HCT116 (cell line): Measurements from ENCODE around the gene TMEM74B. TPM values are rescaled to one million over a fixed set of nuclear protein-coding genes. Genes with fewer than 3 reads are reported as not detected.

Experiments
- ATAC-seq: fragments of 200-7000 bp; cut with Tn5 transposase; 2 replicates; pipeline ENCODE4 v1.9.1; 2020; ENCODE audit warnings: mild to moderate bottlenecking, moderate library complexity
- BruUV-seq: library from RNA; stranded (reverse); fragments of 400-500 nt; replicated peaks from 2 replicates; lab custom pipeline; 2021; lab: Mats Ljungman, UMichigan
- CTCF ChIA-PET: fragments of 300-600 bp; sonication (Branson Sonifier 250); formaldehyde crosslinking; loops from one replicate; lab custom pipeline; 2021; ENCODE audit warnings: antibody characterized with exemption; lab: Charles Lee
- POLR2A ChIA-PET: fragments of 300-600, 350-600 bp; sonication (Branson Sonifier 250); formaldehyde crosslinking; loops from one replicate; lab custom pipeline; 2021; ENCODE audit warnings: antibody characterized with exemption; lab: Charles Lee
- RAD21 ChIA-PET, 2 experiments: fragments of 300-600 bp; sonication (Branson Sonifier 250); formaldehyde crosslinking; loops; one replicate each; lab custom pipeline; 2023; ENCODE audit warnings: low total read pairs in 2 of 2; ENCODE audit not compliant: uncharacterized antibody in 2 of 2, unreplicated experiment in 2 of 2, low non-redundant PET in 1 of 2; lab: Charles Lee
- DNase-seq: peaks from one replicate; pipeline ENCODE4 v3.0.0-alpha.2; 2010; ENCODE audit warnings: low read depth, low spot score
- H2AFZ ChIP-seq: fragments of 200-600 bp; shearing (Covaris generic), sonication (generic); 2 replicates; pipeline ENCODE4 v1.6.1; 2017; ENCODE audit warnings: low read depth, mixed run types, mixed read lengths, antibody characterized with exemption, low read length; ENCODE audit not compliant: poor library complexity, severe bottlenecking
- H3K27ac ChIP-seq: 2 replicates; pipeline ENCODE4 v1.5.1; 2012; ENCODE audit warnings: low read depth, low read length
- H3K27me3 ChIP-seq: fragments of 200-600 bp; sonication (generic); 2 replicates; pipeline ENCODE4 v1.6.1; 2016; ENCODE audit warnings: mixed run types, low read length, mixed read lengths; ENCODE audit not compliant: insufficient read depth
- H3K36me3 ChIP-seq, 2 experiments: fragments of 200-500 bp in 1 of 2; fragments of 200-600 bp in 1 of 2; sonication (Bioruptor generic) in 1 of 2; sonication (generic) in 1 of 2; 2 replicates each; pipeline versions ENCODE4 v1.5.1 to v1.6.1; 2014 to 2016; ENCODE audit warnings: low read length in 2 of 2, inconsistent platforms in 1 of 2, mixed read lengths in 1 of 2, mixed run types in 1 of 2; ENCODE audit not compliant: insufficient read depth in 2 of 2, control insufficient read depth in 1 of 2
- H3K4me1 ChIP-seq, 2 experiments: fragments of 200-600 bp in 1 of 2; sonication (generic) in 1 of 2; 2 replicates each; pipeline versions ENCODE4 v1.5.1 to v1.6.1; 2012 to 2017; ENCODE audit warnings: low read length in 2 of 2, inconsistent platforms in 1 of 2, mild to moderate bottlenecking in 1 of 2, mixed read lengths in 1 of 2, mixed run types in 1 of 2, moderate library complexity in 1 of 2; ENCODE audit not compliant: insufficient read depth in 2 of 2, control insufficient read depth in 1 of 2
- H3K4me2 ChIP-seq: fragments of 200-600 bp; sonication (generic); 2 replicates; pipeline ENCODE4 v1.6.1; 2017; ENCODE audit warnings: mixed run types, low read length, mixed read lengths
- H3K4me3 ChIP-seq, 2 experiments: fragments of 200-600 bp in 1 of 2; sonication (generic) in 1 of 2; replicated peaks in 1 of 2; 2 replicates each; pipeline ENCODE4 v1.5.1; 2011 to 2016; ENCODE audit warnings: low read length in 2 of 2, control low read depth in 1 of 2, low read depth in 1 of 2, mild to moderate bottlenecking in 1 of 2, mixed read lengths in 1 of 2, mixed run types in 1 of 2
- H3K79me2 ChIP-seq: fragments of 200-600 bp; sonication (generic); 2 replicates; pipeline ENCODE4 v1.6.1; 2017; ENCODE audit warnings: mild to moderate bottlenecking, mixed run types, low read length, moderate library complexity, mixed read lengths; ENCODE audit not compliant: insufficient read depth
- H3K9ac ChIP-seq: fragments of 200-600 bp; sonication (generic); 2 replicates; pipeline ENCODE4 v1.6.1; 2016; ENCODE audit warnings: low read length, mixed read lengths
- H3K9me2 ChIP-seq: fragments of 200-600 bp; sonication (generic), shearing (Covaris generic); 2 replicates; pipeline ENCODE4 v1.6.1; 2017; ENCODE audit warnings: mixed run types, mild to moderate bottlenecking, moderate library complexity; ENCODE audit not compliant: insufficient read depth
- H3K9me3 ChIP-seq, 2 experiments: fragments of 200-500 bp in 1 of 2; fragments of 200-600 bp in 1 of 2; sonication (Bioruptor generic) in 1 of 2; sonication (generic) in 1 of 2; 2 replicates each; pipeline ENCODE4 v1.6.1; 2014 to 2017; ENCODE audit warnings: low read length in 2 of 2, mixed read lengths in 2 of 2, inconsistent platforms in 1 of 2, low read depth in 1 of 2, mild to moderate bottlenecking in 1 of 2, mixed run types in 1 of 2, moderate library complexity in 1 of 2; ENCODE audit not compliant: control insufficient read depth in 1 of 2, insufficient read depth in 1 of 2
- H4K20me1 ChIP-seq: fragments of 200-600 bp; sonication (generic), shearing (Covaris generic); 2 replicates; pipeline ENCODE4 v1.6.1; 2017; ENCODE audit warnings: mixed run types, mild to moderate bottlenecking, moderate library complexity; ENCODE audit not compliant: insufficient read depth
- RAD21 ChIP-seq: IDR thresholded peaks from 2 replicates; pipeline ENCODE4 v1.6.1; 2012; ENCODE audit warnings: low read depth, mild to moderate bottlenecking
- intact Hi-C: fragments of 100-400 bp; cut with micrococcal nuclease; formaldehyde crosslinking; loops from 2 replicates; pipeline ENCODE4 v1.10.0; 2022
- total RNA-seq: library from RNA; stranded (reverse); gene quantifications from one replicate; pipeline ENCODE4 v1.2.1, GENCODE V29; 2021; ENCODE audit not compliant: unreplicated experiment
- TF ChIP-seq, protein P1 (sequence below), 3 experiments: fragments of 200-600 bp in 1 of 3; sonication (generic) in 1 of 3; IDR thresholded peaks in 2 of 3; conservative IDR thresholded peaks in 1 of 3; 2 replicates each; pipeline ENCODE4 v1.5.1; 2012 to 2017; ENCODE audit warnings: low read depth in 2 of 3, low read length in 2 of 3, antibody characterized with exemption in 1 of 3, borderline replicate concordance in 1 of 3, control low read depth in 1 of 3, mild to moderate bottlenecking in 1 of 3, mixed read lengths in 1 of 3, mixed run types in 1 of 3, moderate library complexity in 1 of 3; ENCODE audit not compliant: insufficient read depth in 1 of 3
- TF ChIP-seq, protein P2 (sequence below): IDR thresholded peaks from 2 replicates; pipeline ENCODE4 v1.6.1; 2011; ENCODE audit warnings: mild to moderate bottlenecking, low read length, moderate library complexity; ENCODE audit not compliant: insufficient replicate concordance; ENCODE audit errors: extremely low read depth

TMEM74B gene
- total RNA-seq, 1 experiment from 2014 or later = 25.7 TPM

DNA sequence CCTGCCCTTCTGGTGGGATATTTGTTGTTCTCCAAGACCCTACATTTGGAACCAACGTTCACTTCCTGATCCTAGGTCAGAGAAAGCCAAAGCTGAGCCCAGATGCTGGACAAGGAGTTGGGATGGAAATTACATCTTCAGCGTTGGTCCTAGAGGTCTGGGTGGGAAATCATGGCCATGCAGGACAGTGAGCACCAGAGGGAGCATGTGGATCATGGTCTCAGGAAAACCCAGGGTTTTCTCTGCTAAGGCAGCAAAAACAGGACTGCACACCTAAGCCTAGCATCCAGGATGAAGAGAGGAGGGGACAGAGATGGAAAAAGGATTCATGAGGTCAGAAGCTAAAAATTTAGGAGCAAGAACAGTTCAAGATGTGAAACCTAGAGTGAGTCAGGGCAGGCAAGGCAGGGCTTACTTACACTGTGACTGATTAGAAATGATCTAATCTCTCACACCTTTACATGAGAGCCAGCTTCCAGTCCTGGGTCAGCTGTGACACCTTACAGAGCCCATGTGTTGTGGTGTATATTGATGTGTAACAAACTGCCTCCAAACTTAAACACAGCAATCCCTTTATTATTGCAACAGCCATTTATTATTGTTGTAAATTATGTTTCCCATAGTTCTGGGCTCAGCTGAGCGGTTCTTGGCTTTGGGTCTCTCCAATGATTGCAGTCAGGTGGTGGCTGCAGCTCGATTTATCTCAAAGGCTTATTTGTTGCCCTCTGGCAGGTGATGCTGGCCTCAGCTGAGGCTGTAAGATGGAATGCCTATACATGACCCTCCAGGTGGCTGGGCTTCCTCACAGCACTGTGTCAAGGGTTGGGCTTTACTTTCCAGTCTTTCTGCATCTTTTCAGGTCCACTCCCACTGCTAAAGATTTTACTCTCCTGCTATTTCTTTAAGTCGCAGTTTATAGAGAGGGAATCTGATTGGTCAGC, 24.9 kb upstream of the TMEM74B start:
- no peak overlapping the region for H3K4me2 ChIP-seq
- peaks cover 2 to 11% of the 10 kb centered on the region in 2 experiments; a peak in 3 of 4 replicates for H3K4me1 ChIP-seq
- no peak overlapping the region for H3K27ac ChIP-seq
- H3K9me3 ChIP-seq = no peaks in the 10 kb centered on the region
- TF ChIP-seq, protein P1, sequence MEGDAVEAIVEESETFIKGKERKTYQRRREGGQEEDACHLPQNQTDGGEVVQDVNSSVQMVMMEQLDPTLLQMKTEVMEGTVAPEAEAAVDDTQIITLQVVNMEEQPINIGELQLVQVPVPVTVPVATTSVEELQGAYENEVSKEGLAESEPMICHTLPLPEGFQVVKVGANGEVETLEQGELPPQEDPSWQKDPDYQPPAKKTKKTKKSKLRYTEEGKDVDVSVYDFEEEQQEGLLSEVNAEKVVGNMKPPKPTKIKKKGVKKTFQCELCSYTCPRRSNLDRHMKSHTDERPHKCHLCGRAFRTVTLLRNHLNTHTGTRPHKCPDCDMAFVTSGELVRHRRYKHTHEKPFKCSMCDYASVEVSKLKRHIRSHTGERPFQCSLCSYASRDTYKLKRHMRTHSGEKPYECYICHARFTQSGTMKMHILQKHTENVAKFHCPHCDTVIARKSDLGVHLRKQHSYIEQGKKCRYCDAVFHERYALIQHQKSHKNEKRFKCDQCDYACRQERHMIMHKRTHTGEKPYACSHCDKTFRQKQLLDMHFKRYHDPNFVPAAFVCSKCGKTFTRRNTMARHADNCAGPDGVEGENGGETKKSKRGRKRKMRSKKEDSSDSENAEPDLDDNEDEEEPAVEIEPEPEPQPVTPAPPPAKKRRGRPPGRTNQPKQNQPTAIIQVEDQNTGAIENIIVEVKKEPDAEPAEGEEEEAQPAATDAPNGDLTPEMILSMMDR (IDR thresholded peaks at IDR 0.05 in 2 of 3, conservative IDR thresholded peaks at IDR 0.05 in 1 of 3; ENCODE audit: borderline replicate concordance in 1 of 3, insufficient read depth in 1 of 3, low read depth in 2 of 3, low read length in 2 of 3) = peak; percentile 30 to 50 (median 49); a peak in 4 of 6 replicates
- TF ChIP-seq RAD21 = peak; percentile 60
- TF ChIP-seq, protein P2, sequence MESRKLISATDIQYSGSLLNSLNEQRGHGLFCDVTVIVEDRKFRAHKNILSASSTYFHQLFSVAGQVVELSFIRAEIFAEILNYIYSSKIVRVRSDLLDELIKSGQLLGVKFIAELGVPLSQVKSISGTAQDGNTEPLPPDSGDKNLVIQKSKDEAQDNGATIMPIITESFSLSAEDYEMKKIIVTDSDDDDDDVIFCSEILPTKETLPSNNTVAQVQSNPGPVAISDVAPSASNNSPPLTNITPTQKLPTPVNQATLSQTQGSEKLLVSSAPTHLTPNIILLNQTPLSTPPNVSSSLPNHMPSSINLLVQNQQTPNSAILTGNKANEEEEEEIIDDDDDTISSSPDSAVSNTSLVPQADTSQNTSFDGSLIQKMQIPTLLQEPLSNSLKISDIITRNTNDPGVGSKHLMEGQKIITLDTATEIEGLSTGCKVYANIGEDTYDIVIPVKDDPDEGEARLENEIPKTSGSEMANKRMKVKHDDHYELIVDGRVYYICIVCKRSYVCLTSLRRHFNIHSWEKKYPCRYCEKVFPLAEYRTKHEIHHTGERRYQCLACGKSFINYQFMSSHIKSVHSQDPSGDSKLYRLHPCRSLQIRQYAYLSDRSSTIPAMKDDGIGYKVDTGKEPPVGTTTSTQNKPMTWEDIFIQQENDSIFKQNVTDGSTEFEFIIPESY = no peak
- ChIA-PET POLR2A (no interaction called here), CTCF (interaction anchor here (1.1 to 1.5 kb wide), 3 partner anchors 101 to 294 kb away, joined by 3 to 4 read pairs (median 3); no protein-coding TSS in a partner anchor), RAD21 (no interaction called here)
- DNase-seq (peak; percentile 21), ATAC-seq (0 out of 2 replicates have a peak, but pooled peaks have one; percentile 40)
- no peak overlapping the region for H3K4me3 ChIP-seq
- H4K20me1 ChIP-seq = no peaks in the 10 kb centered on the region
- no peaks in the 10 kb centered on the region for H3K36me3 ChIP-seq
- no peak overlapping the region for H2AFZ ChIP-seq
- H3K9me2 ChIP-seq = no peaks in the 10 kb centered on the region
- H3K9ac ChIP-seq = no peak overlapping the region
- intact Hi-C loops = loop anchor here (1.0 to 10.0 kb wide), 4 partner anchors 95 to 255 kb away; partner anchors contain the start of genes NSFL1C and PSMF1
- peaks cover 11% of the 10 kb centered on the region for H3K27me3 ChIP-seq
- no peaks in the 10 kb centered on the region for H3K79me2 ChIP-seq
- no TSS peak for BruUV-seq
